Measurements from ENCODE around the gene AGTPBP1.
"Not testable (repeated sequence)": the region's sequence is repeated elsewhere in the genome, so short reads cannot be mapped to it uniquely, and the experiment has no call there.

The AGTPBP1 gene

GRCh38 chr9:85741875-85742596, at the start of gene AGTPBP1:
AGTPBP1 (minus strand) TSS chr9:85741954; CDS start chr9:85712533, 29,421 bp downstream.
- DNase-seq: peak; percentile 91
- in situ Hi-C loops (cut with HindIII; ENCODE audit: low pct_ligation_motif_present, low pct_unique_long_range_greater_than_20kb, low sequenced_read_pairs): no loop called here

- in situ Hi-C loops (cut with HindIII; ENCODE audit: low pct_ligation_motif_present, low pct_unique_long_range_greater_than_20kb, low sequenced_read_pairs); DNase-seq: not testable (repeated sequence)
Measured at GRCh38 chr9:85786116-85786515, 44.4 kb upstream of the AGTPBP1 start.

GRCh38 chr9:85773844-85774243, 32.1 kb upstream of the AGTPBP1 start:
- in situ Hi-C loops (cut with HindIII; ENCODE audit: low pct_ligation_motif_present, low pct_unique_long_range_greater_than_20kb, low sequenced_read_pairs); DNase-seq: not testable (repeated sequence)

- DNase-seq; in situ Hi-C loops (cut with HindIII; ENCODE audit: low pct_ligation_motif_present, low pct_unique_long_range_greater_than_20kb, low sequenced_read_pairs): not testable (repeated sequence)
Measured at GRCh38 chr9:85761802-85762201, 20.0 kb upstream of the AGTPBP1 start.

- in situ Hi-C loops (cut with HindIII; ENCODE audit: low pct_ligation_motif_present, low pct_unique_long_range_greater_than_20kb, low sequenced_read_pairs); DNase-seq: not testable (repeated sequence)
Measured at GRCh38 chr9:85757716-85758115, 16.0 kb upstream of the AGTPBP1 start.

- DNase-seq; in situ Hi-C loops (cut with HindIII; ENCODE audit: low pct_ligation_motif_present, low pct_unique_long_range_greater_than_20kb, low sequenced_read_pairs): not testable (repeated sequence)
Measured at GRCh38 chr9:85756216-85756615, 14.5 kb upstream of the AGTPBP1 start.

GRCh38 chr9:85746309-85746708, 4.6 kb upstream of the AGTPBP1 start:
- DNase-seq: no peak
- in situ Hi-C loops (cut with HindIII; ENCODE audit: low pct_ligation_motif_present, low pct_unique_long_range_greater_than_20kb, low sequenced_read_pairs): no loop called here

- no peak for DNase-seq
- in situ Hi-C loops (cut with HindIII; ENCODE audit: low pct_ligation_motif_present, low pct_unique_long_range_greater_than_20kb, low sequenced_read_pairs): no loop called here
Measured at GRCh38 chr9:85745203-85745602, 3.4 kb upstream of the AGTPBP1 start.

- in situ Hi-C loops (cut with HindIII; ENCODE audit: low pct_ligation_motif_present, low pct_unique_long_range_greater_than_20kb, low sequenced_read_pairs): no loop called here
- DNase-seq: no peak
Measured at GRCh38 chr9:85744480-85744879, 2.7 kb upstream of the AGTPBP1 start.

GRCh38 chr9:85743275-85744128, 1.7 kb upstream of the AGTPBP1 start:
- in situ Hi-C loops (cut with HindIII; ENCODE audit: low pct_ligation_motif_present, low pct_unique_long_range_greater_than_20kb, low sequenced_read_pairs): no loop called here
- DNase-seq: no peak

- DNase-seq: peak; percentile 10
- in situ Hi-C loops (cut with HindIII; ENCODE audit: low pct_ligation_motif_present, low pct_unique_long_range_greater_than_20kb, low sequenced_read_pairs): no loop called here
Measured at GRCh38 chr9:85742597-85742936, 813 bp upstream of the AGTPBP1 start.

- in situ Hi-C loops (cut with HindIII; ENCODE audit: low pct_ligation_motif_present, low pct_unique_long_range_greater_than_20kb, low sequenced_read_pairs): no loop called here
- peak; percentile 35 for DNase-seq
Measured at GRCh38 chr9:85741095-85741874, 469 bp downstream of the AGTPBP1 start.

GRCh38 chr9:85740787-85741094, 1.0 kb downstream of the AGTPBP1 start:
- no peak for DNase-seq
- in situ Hi-C loops (cut with HindIII; ENCODE audit: low pct_ligation_motif_present, low pct_unique_long_range_greater_than_20kb, low sequenced_read_pairs): no loop called here

- no peak for DNase-seq
- in situ Hi-C loops (cut with HindIII; ENCODE audit: low pct_ligation_motif_present, low pct_unique_long_range_greater_than_20kb, low sequenced_read_pairs): no loop called here
Measured at GRCh38 chr9:85738509-85738908, 3.2 kb downstream of the AGTPBP1 start.

GRCh38 chr9:85737671-85738070, 4.1 kb downstream of the AGTPBP1 start:
- in situ Hi-C loops (cut with HindIII; ENCODE audit: low pct_ligation_motif_present, low pct_unique_long_range_greater_than_20kb, low sequenced_read_pairs): no loop called here
- no peak for DNase-seq

- in situ Hi-C loops (cut with HindIII; ENCODE audit: low pct_ligation_motif_present, low pct_unique_long_range_greater_than_20kb, low sequenced_read_pairs): no loop called here
- DNase-seq: no peak
Measured at GRCh38 chr9:85730916-85731630, 10.7 kb downstream of the AGTPBP1 start.

- in situ Hi-C loops (cut with HindIII; ENCODE audit: low pct_ligation_motif_present, low pct_unique_long_range_greater_than_20kb, low sequenced_read_pairs): no loop called here
- DNase-seq: no peak
Measured at GRCh38 chr9:85729882-85730281, 11.9 kb downstream of the AGTPBP1 start.

GRCh38 chr9:85727500-85727899, 14.3 kb downstream of the AGTPBP1 start:
- in situ Hi-C loops (cut with HindIII; ENCODE audit: low pct_ligation_motif_present, low pct_unique_long_range_greater_than_20kb, low sequenced_read_pairs): no loop called here
- DNase-seq: no peak

GRCh38 chr9:85726737-85727136, 15.0 kb downstream of the AGTPBP1 start:
- in situ Hi-C loops (cut with HindIII; ENCODE audit: low pct_ligation_motif_present, low pct_unique_long_range_greater_than_20kb, low sequenced_read_pairs): no loop called here
- no peak for DNase-seq

Measured in ACHN (cell line).